Colonic mucosa (tissue), 4 donors: ENCODE data around the gene ZMYND15. TPM values are rescaled to one million over a fixed set of nuclear protein-coding genes. Genes with fewer than 3 reads are reported as not detected.

ENCODE experiments used
- DNase-seq: peaks from one replicate; pipeline ENCODE4 v3.0.0-alpha.2; 2020
- H3K27ac ChIP-seq: fragments of 200-600 bp; one replicate; pipeline ENCODE4 v1.8.0; 2021
- H3K27me3 ChIP-seq: fragments of 200-600 bp; one replicate; pipeline ENCODE4 v1.8.0; 2021
- H3K36me3 ChIP-seq: fragments of 200-600 bp; one replicate; pipeline ENCODE4 v1.8.0; 2021
- H3K4me1 ChIP-seq: fragments of 200-600 bp; one replicate; pipeline ENCODE4 v1.8.0; 2021; ENCODE audit warnings: mild to moderate bottlenecking
- H3K4me3 ChIP-seq: fragments of 200-600 bp; one replicate; pipeline ENCODE4 v1.8.0; 2021
- H3K9ac ChIP-seq, 2 donors: one replicate each; pipeline ENCODE4 v1.7.0; 2013; ENCODE audit warnings: control low read depth in 2 of 2, low read depth in 2 of 2, low read length in 2 of 2
- H3K9me3 ChIP-seq: fragments of 200-600 bp; one replicate; pipeline ENCODE4 v1.8.0; 2021
- CTCF ChIP-seq: fragments of 200-600 bp; IDR thresholded peaks from one replicate; pipeline ENCODE4 v1.8.0; 2022; ENCODE audit warnings: antibody characterized with exemption, mild to moderate bottlenecking
- intact Hi-C: fragments of 100-400 bp; cut with DNase I; formaldehyde crosslinking; loops from one replicate; pipeline ENCODE4 v1.14.1; 2022
- total RNA-seq, 2 donors: library from RNA; stranded (reverse); fragmentation: NEBNext Ultra II Directional in 1 of 2; extraction: Animal tissue kit (Norgen Biotek cat#: 25700) in 1 of 2; gene quantifications; one replicate each; pipeline ENCODE4 v1.2.1, GENCODE V29; 2021
- donor health status: healthy.
- donor health status: DM: no; HTN: no; CAD: no.
- donor health status: DM: no; HTN: no; CAD: no.

ZMYND15 gene
- total RNA-seq, 2 donors from 2014 or later = 0.89 to 1.2 TPM

GRCh38 chr17:4724650-4725049 is 15.0 kb upstream of the ZMYND15 start:
- H3K9ac ChIP-seq = no peak overlapping the region
- intact Hi-C loops = no loop called here
- H3K27ac ChIP-seq = no peak overlapping the region
- H3K4me1 ChIP-seq = no peaks in the 10 kb centered on the region
- TF ChIP-seq CTCF = no peak
- H3K4me3 ChIP-seq = no peak overlapping the region
- no peaks in the 10 kb centered on the region for H3K27me3 ChIP-seq
- no peak for DNase-seq
- no peaks in the 10 kb centered on the region for H3K36me3 ChIP-seq
- no peaks in the 10 kb centered on the region for H3K9me3 ChIP-seq

GRCh38 chr17:4725646-4726310 is 13.9 kb upstream of the ZMYND15 start:
- Histone ChIP-seq H3K4me3 (no peak overlapping the region), H3K36me3 (no peaks in the 10 kb centered on the region), H3K9ac (no peak overlapping the region), H3K4me1 (no peaks in the 10 kb centered on the region), H3K9me3 (no peaks in the 10 kb centered on the region), H3K27ac (peak overlapping the region; percentile 22), H3K27me3 (no peaks in the 10 kb centered on the region)
- intact Hi-C loops = no loop called here
- DNase-seq = no peak
- TF ChIP-seq CTCF = no peak

GRCh38 chr17:4728124-4728523 is 11.5 kb upstream of the ZMYND15 start:
- no peaks in the 10 kb centered on the region for H3K9me3 ChIP-seq
- no peak overlapping the region for H3K4me3 ChIP-seq
- H3K4me1 ChIP-seq = peaks cover 3% of the 10 kb centered on the region
- no peaks in the 10 kb centered on the region for H3K36me3 ChIP-seq
- DNase-seq = no peak
- no peak for TF ChIP-seq CTCF
- H3K9ac ChIP-seq = no peak overlapping the region
- intact Hi-C loops = no loop called here
- H3K27me3 ChIP-seq = no peaks in the 10 kb centered on the region
- H3K27ac ChIP-seq = no peak overlapping the region

GRCh38 chr17:4733073-4733531 is 6.5 kb upstream of the ZMYND15 start:
- peaks cover 3% of the 10 kb centered on the region for H3K4me1 ChIP-seq
- intact Hi-C loops = loop anchor here (5.0 kb wide), 2 partner anchors 54 to 154 kb away; partner anchors contain the start of genes GLTPD2 and VMO1
- H3K36me3 ChIP-seq = no peaks in the 10 kb centered on the region
- H3K27ac ChIP-seq = peak overlapping the region; percentile 6
- no peak overlapping the region for H3K9ac ChIP-seq
- no peaks in the 10 kb centered on the region for H3K27me3 ChIP-seq
- no peak for TF ChIP-seq CTCF
- no peak for DNase-seq
- H3K9me3 ChIP-seq = no peaks in the 10 kb centered on the region
- no peak overlapping the region for H3K4me3 ChIP-seq

GRCh38 chr17:4734857-4735475 is 4.7 kb upstream of the ZMYND15 start:
- no peaks in the 10 kb centered on the region for H3K27me3 ChIP-seq
- DNase-seq = no peak
- intact Hi-C loops = loop anchor here (5.0 kb wide), 2 partner anchors 52 to 152 kb away; partner anchors contain the start of genes GLTPD2 and VMO1
- no peak overlapping the region for H3K9ac ChIP-seq
- H3K4me3 ChIP-seq = no peak overlapping the region
- no peaks in the 10 kb centered on the region for H3K36me3 ChIP-seq
- H3K4me1 ChIP-seq = peaks cover 3% of the 10 kb centered on the region
- no peak for TF ChIP-seq CTCF
- no peaks in the 10 kb centered on the region for H3K9me3 ChIP-seq
- no peak overlapping the region for H3K27ac ChIP-seq
